Activated T-helper 1 cell treated with anti-CD3 and anti-CD28 coated beads, Interleukin-12 subunit alpha, Interleukin-12 subunit beta, Interleukin-2, Interleukin-4 antibody, amounts not matched to agents 30 ng/mL and 10 ng/mL and 1 ng/mL, durations not matched to agents 14 hours and 24 hours and 36 hours (primary cell): ENCODE measurements around the gene ULK4. TPM values are rescaled to one million over a fixed set of nuclear protein-coding genes. Genes with fewer than 3 reads are reported as not detected.
"Not testable (repeated sequence)": the region's sequence is repeated elsewhere in the genome, so short reads cannot be mapped to it uniquely, and the experiment has no call there.

ENCODE experiments used
- DNase-seq: peaks from one replicate; pipeline ENCODE4 v3.0.0; 2021; ENCODE audit warnings: low spot score
- H3K27ac Mint-ChIP-seq: one replicate; pipeline ENCODE4 v1.8.0; 2021; ENCODE audit warnings: mild to moderate bottlenecking, mixed read lengths
- H3K27me3 Mint-ChIP-seq: one replicate; pipeline ENCODE4 v1.8.0; 2022; ENCODE audit warnings: mild to moderate bottlenecking, moderate library complexity, mixed read lengths; ENCODE audit not compliant: insufficient read depth
- H3K36me3 Mint-ChIP-seq: one replicate; pipeline ENCODE4 v1.8.0; 2021; ENCODE audit warnings: low read depth, mixed read lengths
- H3K4me1 Mint-ChIP-seq: one replicate; pipeline ENCODE4 v1.8.0; 2021; ENCODE audit warnings: low read depth, mixed read lengths
- H3K4me3 Mint-ChIP-seq: one replicate; pipeline ENCODE4 v1.8.0; 2021; ENCODE audit warnings: mild to moderate bottlenecking, moderate library complexity, mixed read lengths
- H3K9me3 Mint-ChIP-seq: one replicate; pipeline ENCODE4 v1.8.0; 2021; ENCODE audit warnings: mixed read lengths
- intact Hi-C: fragments of 100-400 bp; cut with micrococcal nuclease; formaldehyde crosslinking; loops from one replicate; pipeline ENCODE4 v1.15.1; 2024
- total RNA-seq: library from RNA; stranded (reverse); gene quantifications from 2 replicates; pipeline ENCODE4 v1.2.3, GENCODE V29; 2022

ULK4 gene
- total RNA-seq, 1 donor from 2014 or later, result 7.3 TPM

- no peaks in the 10 kb centered on the region for H3K27me3 Mint-ChIP-seq
- no peak overlapping the region for H3K27ac Mint-ChIP-seq
- H3K36me3 Mint-ChIP-seq, result no peaks in the 10 kb centered on the region
- no peaks in the 10 kb centered on the region for H3K9me3 Mint-ChIP-seq
- DNase-seq, result no peak
- intact Hi-C loops, result no loop called here
- H3K4me1 Mint-ChIP-seq, result no peaks in the 10 kb centered on the region
- no peak overlapping the region for H3K4me3 Mint-ChIP-seq
Measured at GRCh38 chr3:41682996-41683395, 278.9 kb downstream of the ULK4 start.

GRCh38 chr3:41682382-41682781 is 279.5 kb downstream of the ULK4 start:
- no peaks in the 10 kb centered on the region for H3K36me3 Mint-ChIP-seq

GRCh38 chr3:41681479-41681878 is 280.4 kb downstream of the ULK4 start:
- H3K36me3 Mint-ChIP-seq, result no peaks in the 10 kb centered on the region
- no peaks in the 10 kb centered on the region for H3K27me3 Mint-ChIP-seq
- H3K4me3 Mint-ChIP-seq, result no peak overlapping the region
- no peak for DNase-seq
- intact Hi-C loops, result no loop called here
- H3K4me1 Mint-ChIP-seq, result no peaks in the 10 kb centered on the region
- H3K27ac Mint-ChIP-seq, result no peak overlapping the region
- H3K9me3 Mint-ChIP-seq, result no peaks in the 10 kb centered on the region

More at GRCh38 chr3:41682382-41682781, 279.5 kb downstream of the ULK4 start:
- no peak overlapping the region for H3K27ac Mint-ChIP-seq
- no peak for DNase-seq
- H3K9me3 Mint-ChIP-seq, result no peaks in the 10 kb centered on the region
- intact Hi-C loops, result no loop called here
- H3K27me3 Mint-ChIP-seq, result no peaks in the 10 kb centered on the region
- H3K4me3 Mint-ChIP-seq, result no peak overlapping the region
- no peaks in the 10 kb centered on the region for H3K4me1 Mint-ChIP-seq

- H3K4me1 Mint-ChIP-seq, result no peaks in the 10 kb centered on the region
- no peaks in the 10 kb centered on the region for H3K9me3 Mint-ChIP-seq
- H3K4me3 Mint-ChIP-seq, result no peak overlapping the region
- H3K27ac Mint-ChIP-seq, result no peak overlapping the region
- no peak for DNase-seq
- intact Hi-C loops, result no loop called here
- H3K36me3 Mint-ChIP-seq, result no peaks in the 10 kb centered on the region
- H3K27me3 Mint-ChIP-seq, result no peaks in the 10 kb centered on the region
Measured at GRCh38 chr3:41679374-41679773, 282.5 kb downstream of the ULK4 start.

GRCh38 chr3:41675102-41675501 is 286.8 kb downstream of the ULK4 start:
- H3K4me3 Mint-ChIP-seq, DNase-seq, H3K36me3 Mint-ChIP-seq, H3K27ac Mint-ChIP-seq, H3K9me3 Mint-ChIP-seq, intact Hi-C loops, H3K27me3 Mint-ChIP-seq, H3K4me1 Mint-ChIP-seq: not testable (repeated sequence)

GRCh38 chr3:41674449-41674848 is 287.5 kb downstream of the ULK4 start:
- no peak overlapping the region for H3K27ac Mint-ChIP-seq
- H3K4me1 Mint-ChIP-seq, result no peaks in the 10 kb centered on the region
- H3K9me3 Mint-ChIP-seq, result peaks cover 5% of the 10 kb centered on the region
- intact Hi-C loops, result no loop called here
- H3K27me3 Mint-ChIP-seq, result no peaks in the 10 kb centered on the region
- DNase-seq, result no peak
- H3K4me3 Mint-ChIP-seq, result no peak overlapping the region
- no peaks in the 10 kb centered on the region for H3K36me3 Mint-ChIP-seq

- H3K9me3 Mint-ChIP-seq, result peaks cover 5% of the 10 kb centered on the region
- no peaks in the 10 kb centered on the region for H3K27me3 Mint-ChIP-seq
- no peak for DNase-seq
- no peak overlapping the region for H3K27ac Mint-ChIP-seq
- H3K36me3 Mint-ChIP-seq, result no peaks in the 10 kb centered on the region
- intact Hi-C loops, result no loop called here
- H3K4me1 Mint-ChIP-seq, result no peaks in the 10 kb centered on the region
- H3K4me3 Mint-ChIP-seq, result no peak overlapping the region
Measured at GRCh38 chr3:41673650-41674049, 288.3 kb downstream of the ULK4 start.

- Mint-ChIP-seq H3K36me3 (no peaks in the 10 kb centered on the region), H3K27me3 (no peaks in the 10 kb centered on the region), H3K9me3 (peaks cover 20% of the 10 kb centered on the region), H3K4me1 (no peaks in the 10 kb centered on the region), H3K27ac (no peak overlapping the region), H3K4me3 (no peak overlapping the region)
- intact Hi-C loops, result no loop called here
- DNase-seq, result no peak
Measured at GRCh38 chr3:41668379-41668778, 293.5 kb downstream of the ULK4 start.

- Mint-ChIP-seq H3K4me1 (no peaks in the 10 kb centered on the region), H3K4me3 (no peak overlapping the region)
- intact Hi-C loops, result no loop called here
Measured at GRCh38 chr3:41662288-41662687, 299.6 kb downstream of the ULK4 start.

GRCh38 chr3:41661796-41662195 is 300.1 kb downstream of the ULK4 start:
- Mint-ChIP-seq H3K27me3 (no peaks in the 10 kb centered on the region), H3K9me3 (peaks cover 15% of the 10 kb centered on the region), H3K36me3 (no peaks in the 10 kb centered on the region), H3K4me3 (no peak overlapping the region), H3K4me1 (no peaks in the 10 kb centered on the region), H3K27ac (no peak overlapping the region)
- intact Hi-C loops, result no loop called here
- no peak for DNase-seq

More at GRCh38 chr3:41662288-41662687, 299.6 kb downstream of the ULK4 start:
- DNase-seq, result no peak
- Mint-ChIP-seq H3K27me3 (no peaks in the 10 kb centered on the region), H3K36me3 (no peaks in the 10 kb centered on the region), H3K27ac (no peak overlapping the region), H3K9me3 (peaks cover 15% of the 10 kb centered on the region)

GRCh38 chr3:41660510-41660909 is 301.4 kb downstream of the ULK4 start:
- Mint-ChIP-seq H3K9me3 (peaks cover 8% of the 10 kb centered on the region), H3K4me1 (no peaks in the 10 kb centered on the region), H3K27ac (no peak overlapping the region), H3K27me3 (no peaks in the 10 kb centered on the region), H3K36me3 (no peaks in the 10 kb centered on the region), H3K4me3 (no peak overlapping the region)
- intact Hi-C loops, result no loop called here
- no peak for DNase-seq

- intact Hi-C loops, result no loop called here
- H3K4me3 Mint-ChIP-seq, result no peak overlapping the region
- no peaks in the 10 kb centered on the region for H3K27me3 Mint-ChIP-seq
- peaks cover 6% of the 10 kb centered on the region for H3K9me3 Mint-ChIP-seq
- H3K4me1 Mint-ChIP-seq, result no peaks in the 10 kb centered on the region
- no peak overlapping the region for H3K27ac Mint-ChIP-seq
- no peak for DNase-seq
- H3K36me3 Mint-ChIP-seq, result no peaks in the 10 kb centered on the region
Measured at GRCh38 chr3:41653571-41654239, 308.2 kb downstream of the ULK4 start.

GRCh38 chr3:41652931-41653330 is 309.0 kb downstream of the ULK4 start:
- intact Hi-C loops, result no loop called here
- peaks cover 13% of the 10 kb centered on the region for H3K9me3 Mint-ChIP-seq
- H3K36me3 Mint-ChIP-seq, result no peaks in the 10 kb centered on the region
- no peaks in the 10 kb centered on the region for H3K4me1 Mint-ChIP-seq
- no peak overlapping the region for H3K27ac Mint-ChIP-seq
- no peaks in the 10 kb centered on the region for H3K27me3 Mint-ChIP-seq
- no peak for DNase-seq
- H3K4me3 Mint-ChIP-seq, result no peak overlapping the region

- DNase-seq, result no peak
- Mint-ChIP-seq H3K4me1 (no peaks in the 10 kb centered on the region), H3K4me3 (no peak overlapping the region), H3K27me3 (no peaks in the 10 kb centered on the region), H3K36me3 (no peaks in the 10 kb centered on the region), H3K9me3 (peaks cover 13% of the 10 kb centered on the region), H3K27ac (no peak overlapping the region)
- intact Hi-C loops, result no loop called here
Measured at GRCh38 chr3:41652506-41652905, 309.4 kb downstream of the ULK4 start.
